Measurements from ENCODE around the gene FBXL16. TPM values are rescaled to one million over a fixed set of nuclear protein-coding genes. Genes with fewer than 3 reads are reported as not detected.

FBXL16 gene
- total and polyA plus RNA-seq, 9 of the 15 experiments (the other 6 are each of a cell fraction or from before 2014, with no cell fraction given), result 0.21 to 8.2 (median 1.7) TPM

- Histone ChIP-seq H4K20me1 (replicated peaks; ENCODE audit: control insufficient read depth, insufficient read depth, low read length) (no peaks in the 10 kb centered on the region), H3K27ac (ENCODE audit: extremely low read depth, low read depth, low read length) (no peak overlapping the region), H3K4me1 (replicated peaks in 1 of 2; ENCODE audit: control insufficient read depth in 2 of 2, insufficient read depth in 2 of 2, low read length in 2 of 2) (peaks cover 2 to 96% of the 10 kb centered on the region in 2 experiments; a peak in 4 of 5 replicates), H3K4me3 (no peak overlapping the region), H3K9me3 (replicated peaks; ENCODE audit: control insufficient read depth, insufficient read depth, low read depth, low read length) (no peaks in the 10 kb centered on the region), H3K9me1 (ENCODE audit: control insufficient read depth, insufficient read depth, low read length) (no peaks in the 10 kb centered on the region), H3K36me3 (ENCODE audit: control insufficient read depth, insufficient read depth, low read length) (no peaks in the 10 kb centered on the region), H2AFZ (ENCODE audit: low read depth, low read length) (no peak overlapping the region), H3K79me2 (ENCODE audit: control insufficient read depth, insufficient read depth, low read length) (no peaks in the 10 kb centered on the region; the same call in 2 of the 3 replicates), H3K4me2 (ENCODE audit: insufficient read depth, low read length) (no peak overlapping the region), H3K9ac (ENCODE audit: insufficient read depth in 1 of 2, low read depth in 2 of 2, low read length in 2 of 2) (peak overlapping the region in 1 of 2 experiments; percentile 53; a peak in 2 of 4 replicates), H3K27me3 (ENCODE audit: control insufficient read depth in 2 of 2, insufficient read depth in 2 of 2, low read length in 2 of 2) (no peaks in the 10 kb centered on the region)
- ATAC-seq (no peak), DNase-seq (ENCODE audit: extremely low read depth in 1 of 4, low spot score in 3 of 4) (no peak), FAIRE-seq (no peak)
- WGBS (ENCODE audit: insufficient coverage, low coverage, missing lambda C conversion rate), result 60% methylated on average over 10 of the region's 20 CpGs
- CTCF ChIA-PET (ENCODE audit: low intra/inter-chr PET ratio), result no interaction called here
- POLR2A ChIA-PET, result interaction anchor here (0.6 to 1.4 kb wide), 3 partner anchors 9 to 71 kb away, joined by 3 to 6 read pairs (median 3); no protein-coding TSS in a partner anchor
- no peak for TF ChIP-seq SRSF7 (optimal IDR thresholded peaks at IDR 0.05; ENCODE audit: low read depth, low read length)
- TF ChIP-seq PCBP1 (IDR thresholded peaks at IDR 0.05; ENCODE audit: low read depth, low read length, poor library complexity, severe bottlenecking), result peak; percentile 16
- intact Hi-C loops (cut with micrococcal nuclease) (loop anchor here (2.0 to 10.0 kb wide), 2 partner anchors 71 to 265 kb away; partner anchors contain the start of gene NME4), in situ Hi-C loops (cut with MboI) (no loop called here)
- no TSS peak for BruUV-seq (replicated peaks)
Observed at GRCh38 chr16:659618-660017, 46.0 kb downstream of the FBXL16 start.

GRCh38 chr16:658679-659571 lies 46.7 kb downstream of the FBXL16 start:
- Histone ChIP-seq H3K27ac (ENCODE audit: extremely low read depth, low read depth, low read length) (no peak overlapping the region), H2AFZ (ENCODE audit: low read depth, low read length) (no peak overlapping the region), H3K27me3 (ENCODE audit: control insufficient read depth in 2 of 2, insufficient read depth in 2 of 2, low read length in 2 of 2) (no peaks in the 10 kb centered on the region), H4K20me1 (replicated peaks; ENCODE audit: control insufficient read depth, insufficient read depth, low read length) (no peaks in the 10 kb centered on the region), H3K4me1 (replicated peaks in 1 of 2; ENCODE audit: control insufficient read depth in 2 of 2, insufficient read depth in 2 of 2, low read length in 2 of 2) (peaks cover 2 to 91% of the 10 kb centered on the region in 2 experiments; a peak in 4 of 5 replicates), H3K79me2 (ENCODE audit: control insufficient read depth, insufficient read depth, low read length) (no peaks in the 10 kb centered on the region; the same call in 2 of the 3 replicates), H3K4me3 (no peak overlapping the region), H3K9me1 (ENCODE audit: control insufficient read depth, insufficient read depth, low read length) (no peaks in the 10 kb centered on the region), H3K4me2 (ENCODE audit: insufficient read depth, low read length) (no peak overlapping the region), H3K36me3 (ENCODE audit: control insufficient read depth, insufficient read depth, low read length) (no peaks in the 10 kb centered on the region), H3K9me3 (replicated peaks; ENCODE audit: control insufficient read depth, insufficient read depth, low read depth, low read length) (no peaks in the 10 kb centered on the region), H3K9ac (ENCODE audit: insufficient read depth in 1 of 2, low read depth in 2 of 2, low read length in 2 of 2) (no peak overlapping the region; a peak in 1 of 4 replicates)
- ATAC-seq (no peak), DNase-seq (ENCODE audit: extremely low read depth in 1 of 4, low spot score in 3 of 4) (no peak), FAIRE-seq (no peak)
- intact Hi-C loops (cut with micrococcal nuclease) (no loop called here), in situ Hi-C loops (cut with MboI) (no loop called here)
- no TSS peak for BruUV-seq (replicated peaks)
- ChIA-PET CTCF (ENCODE audit: low intra/inter-chr PET ratio) (no interaction called here), POLR2A (interaction anchor here (0.6 to 1.4 kb wide), 5 partner anchors 8 to 650 kb away, joined by 3 to 6 read pairs (median 3); partner anchors contain the start of gene WDR90)
- WGBS (ENCODE audit: insufficient coverage, low coverage, missing lambda C conversion rate), result 76% methylated on average over 19 of the region's 35 CpGs
- no peak for TF ChIP-seq TAF7 (tag; IDR thresholded peaks at IDR 0.05)
- TF ChIP-seq MAFG (tag; conservative IDR thresholded peaks at IDR 0.05), result no peak
- TF ChIP-seq ZBTB33 (CRISPR knock-in tag; IDR thresholded peaks at IDR 0.05), result 0 out of 2 replicates have a peak, but pooled peaks have one; percentile 54
- no peak for TF ChIP-seq MTF1 (CRISPR knock-in tag; IDR thresholded peaks at IDR 0.05; ENCODE audit: borderline replicate concordance)
- TF ChIP-seq ZBTB7A (IDR thresholded peaks at IDR 0.05; ENCODE audit: borderline replicate concordance, control insufficient read depth, low read depth, low read length), result peak; percentile 68; the same call in 1 of the 2 replicates
- TF ChIP-seq ZNF316 (IDR thresholded peaks at IDR 0.05), result no peak
- no peak for TF ChIP-seq KAT8 (IDR thresholded peaks at IDR 0.05; ENCODE audit: low read depth)
- no peak for TF ChIP-seq PKNOX1 (IDR thresholded peaks at IDR 0.05)
- TF ChIP-seq NFXL1 (CRISPR knock-in tag; IDR thresholded peaks at IDR 0.05), result no peak

All from K562 (cell line).